NCI-H1417 treated with DMSO at 0.1 percent for 48 hours (cell line): ENCODE data around the gene PLA2G2E.

Source experiments
- DNase-seq: peaks from one replicate; lab custom pipeline; 2025; lab: John Stamatoyannopoulos, UW

Gene PLA2G2E

GRCh38 chr1:19923137-19923952 lies at the start of gene PLA2G2E:
PLA2G2E (minus strand) TSS chr1:19923617; CDS start chr1:19923559, 58 bp downstream.
- no peak for DNase-seq

GRCh38 chr1:19971664-19972063 lies 48.2 kb upstream of the PLA2G2E start:
- no peak for DNase-seq

- DNase-seq = no peak
Measured at GRCh38 chr1:19969898-19970660, 46.7 kb upstream of the PLA2G2E start.

- no peak for DNase-seq
Measured at GRCh38 chr1:19967808-19968207, 44.4 kb upstream of the PLA2G2E start.

- no peak for DNase-seq
Measured at GRCh38 chr1:19964542-19964941, 41.1 kb upstream of the PLA2G2E start.

- no peak for DNase-seq
Measured at GRCh38 chr1:19963636-19964035, 40.2 kb upstream of the PLA2G2E start.

- no peak for DNase-seq
Measured at GRCh38 chr1:19960591-19960990, 37.2 kb upstream of the PLA2G2E start.

- DNase-seq = no peak
Measured at GRCh38 chr1:19957779-19958178, 34.4 kb upstream of the PLA2G2E start.

GRCh38 chr1:19955534-19956170 lies 32.2 kb upstream of the PLA2G2E start:
- no peak for DNase-seq

GRCh38 chr1:19954059-19954458 lies 30.6 kb upstream of the PLA2G2E start:
- no peak for DNase-seq

- DNase-seq = no peak
Measured at GRCh38 chr1:19949016-19949415, 25.6 kb upstream of the PLA2G2E start.

- no peak for DNase-seq
Measured at GRCh38 chr1:19946971-19947370, 23.6 kb upstream of the PLA2G2E start.

GRCh38 chr1:19946331-19946751 lies 22.9 kb upstream of the PLA2G2E start:
- DNase-seq = no peak

GRCh38 chr1:19945914-19946313 lies 22.5 kb upstream of the PLA2G2E start:
- no peak for DNase-seq

- DNase-seq = no peak
Measured at GRCh38 chr1:19942657-19943056, 19.2 kb upstream of the PLA2G2E start.

- no peak for DNase-seq
Measured at GRCh38 chr1:19942088-19942487, 18.7 kb upstream of the PLA2G2E start.

- DNase-seq = no peak
Measured at GRCh38 chr1:19941206-19941568, 17.8 kb upstream of the PLA2G2E start.

- DNase-seq = no peak
Measured at GRCh38 chr1:19940486-19941205, 17.2 kb upstream of the PLA2G2E start.

- no peak for DNase-seq
Measured at GRCh38 chr1:19938472-19938871, 15.1 kb upstream of the PLA2G2E start.

- no peak for DNase-seq
Measured at GRCh38 chr1:19936061-19936750, 12.8 kb upstream of the PLA2G2E start.

GRCh38 chr1:19934336-19934735 lies 10.9 kb upstream of the PLA2G2E start:
- no peak for DNase-seq

GRCh38 chr1:19932866-19933265 lies 9.4 kb upstream of the PLA2G2E start:
- no peak for DNase-seq
